Stimulated activated CD8-positive, alpha-beta memory T cell treated with anti-CD3 and anti-CD28 coated beads, Interleukin-2, amount 100 ng/mL, for 1 hour (primary cell): ENCODE results near the gene CST7.
A peak's percentile ranks its signal among the peaks of the same experiment; 100 is the strongest.
"Not testable (repeated sequence)": the region's sequence is repeated elsewhere in the genome, so short reads cannot be mapped to it uniquely, and the experiment has no call there.

Source experiments
- DNase-seq, 2 donors: peaks; one replicate each; pipeline ENCODE4 v3.0.0-alpha.2; 2020; ENCODE audit warnings: low read depth in 2 of 2

Gene CST7

DNA sequence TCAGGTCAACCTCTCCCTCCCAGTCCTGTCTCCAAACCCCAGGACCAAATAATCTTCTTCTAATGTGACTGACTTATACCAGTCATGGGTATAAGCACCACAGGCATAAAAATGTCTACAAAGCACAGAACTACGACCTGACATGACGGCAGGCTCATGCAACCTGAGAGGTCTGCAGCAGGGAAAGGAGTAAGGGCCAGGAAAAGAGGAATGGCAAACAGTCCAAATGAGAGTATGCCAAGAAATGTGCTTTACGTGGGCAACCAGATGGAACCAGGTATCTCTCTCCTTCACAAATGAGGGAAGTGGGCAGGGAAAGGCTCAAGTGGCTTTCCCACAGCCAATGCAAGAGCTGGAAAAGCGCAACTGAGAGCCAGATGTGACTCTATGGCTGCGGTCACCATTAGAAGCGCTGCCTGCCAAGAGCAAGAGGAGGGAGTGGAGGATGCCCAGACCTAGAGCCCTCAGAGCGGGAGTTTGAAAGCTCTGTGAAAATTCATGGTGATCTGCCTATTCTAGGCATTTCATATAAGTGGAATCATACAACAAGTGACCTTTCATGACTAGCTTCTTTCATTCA lies 37.5 kb downstream of the CST7 start:
- no peak for DNase-seq

- DNase-seq, result no peak
Measured at GRCh38 chr20:24987244-24987643, 38.2 kb downstream of the CST7 start.

DNA sequence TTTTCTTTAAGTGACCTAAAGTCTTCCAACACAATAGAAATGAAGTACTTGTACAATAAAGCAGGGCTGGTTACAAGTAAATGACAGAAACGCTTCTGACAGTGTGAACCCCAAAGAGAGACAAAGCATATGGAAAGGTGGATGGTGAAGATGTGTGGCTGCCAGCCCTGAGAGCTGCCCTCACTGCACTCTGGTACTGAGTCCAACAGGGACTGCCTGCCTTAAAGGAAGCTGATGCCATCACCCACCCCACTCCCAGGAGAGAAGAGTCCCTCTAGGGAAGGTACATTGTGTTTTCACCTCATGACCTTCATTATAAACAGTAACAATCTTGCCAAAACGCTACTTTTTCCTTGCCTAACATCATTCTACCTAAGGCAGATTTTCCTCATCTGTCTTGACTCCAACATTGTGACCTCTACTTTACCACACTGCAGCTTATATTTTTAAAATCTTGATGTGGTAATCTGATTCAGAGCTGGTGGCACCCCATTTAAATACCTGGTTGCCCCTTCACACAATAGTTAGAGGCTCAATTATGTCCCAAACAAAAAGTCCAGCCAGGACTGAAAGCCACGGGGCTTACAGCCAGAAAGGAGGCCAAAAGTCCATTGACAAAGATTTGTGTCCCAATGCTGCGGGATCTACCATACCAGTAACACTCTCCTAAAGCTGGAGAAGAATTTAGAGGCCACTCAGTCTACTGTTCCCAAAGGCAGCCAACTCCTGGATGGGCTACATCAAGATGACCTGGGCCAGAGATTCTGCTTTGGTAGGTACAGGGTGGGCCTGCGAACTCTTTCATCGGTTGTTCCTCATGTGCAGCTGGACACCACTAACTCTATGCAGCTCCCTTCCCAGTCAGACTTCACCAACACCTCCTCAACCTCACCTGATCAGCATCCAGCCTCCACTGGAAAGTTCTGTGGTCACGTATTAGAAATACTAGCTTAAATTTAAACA lies 39.1 kb downstream of the CST7 start:
- DNase-seq, result no peak

- DNase-seq, result no peak
Measured at GRCh38 chr20:24989162-24989561, 40.1 kb downstream of the CST7 start.

DNA sequence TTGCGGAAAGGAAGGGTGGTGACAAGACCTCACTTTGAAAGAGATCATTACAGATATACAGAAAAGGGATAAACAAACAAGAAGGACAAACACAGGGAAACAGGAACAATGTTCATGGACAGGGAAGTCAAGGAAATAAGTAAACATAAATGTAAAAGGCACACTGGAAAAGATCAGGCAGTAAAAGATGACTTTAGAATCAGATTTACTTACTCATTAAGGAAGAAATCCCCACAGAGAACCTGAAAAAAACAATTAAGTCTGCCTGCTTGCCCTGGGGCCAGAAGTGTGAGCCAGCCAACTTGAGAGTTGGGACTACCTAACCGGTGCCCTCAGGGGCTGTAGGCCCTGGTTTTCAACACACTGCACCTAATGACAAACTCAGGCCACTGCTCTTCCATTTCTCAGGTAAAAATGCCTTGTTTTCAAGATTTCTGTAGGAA lies 41.8 kb downstream of the CST7 start:
- DNase-seq, result no peak

DNA sequence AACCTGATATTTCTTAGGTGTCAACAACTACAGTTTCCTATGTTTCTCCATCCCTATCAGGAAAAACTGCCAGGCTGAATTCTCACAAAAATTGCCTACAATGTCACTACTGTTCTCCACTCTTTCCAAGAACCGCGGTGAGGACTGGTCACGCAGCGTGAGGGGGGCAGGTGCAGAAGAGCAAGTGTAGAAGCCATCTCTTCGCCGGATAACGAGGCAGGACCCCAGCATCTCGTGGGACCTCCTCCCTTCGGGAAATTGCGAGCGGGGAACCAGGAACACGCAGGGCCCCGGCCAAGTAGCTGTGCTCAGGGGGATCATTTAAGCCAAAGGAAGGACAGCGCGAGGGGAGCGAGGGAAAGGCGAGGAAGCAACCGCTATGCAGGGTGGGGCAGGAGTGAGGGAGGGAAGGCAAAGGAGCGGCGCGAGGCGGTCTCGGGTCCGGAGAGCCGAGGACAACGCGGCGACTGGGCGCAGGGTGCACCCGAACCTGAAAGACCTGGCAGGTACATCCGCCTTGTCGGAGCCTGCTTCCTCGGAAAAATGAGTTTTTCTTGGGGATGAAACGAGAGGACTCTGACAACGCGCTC lies 42.9 kb downstream of the CST7 start:
- DNase-seq, result no peak

- DNase-seq, result peak; percentile 93
Measured at GRCh38 chr20:24992487-24993205, 43.6 kb downstream of the CST7 start, which contains the start of gene APMAP. Gene APMAP, minus strand, starts transcription at chr20:24992751. Its CDS starts 63 bp downstream, at chr20:24992688.

DNA sequence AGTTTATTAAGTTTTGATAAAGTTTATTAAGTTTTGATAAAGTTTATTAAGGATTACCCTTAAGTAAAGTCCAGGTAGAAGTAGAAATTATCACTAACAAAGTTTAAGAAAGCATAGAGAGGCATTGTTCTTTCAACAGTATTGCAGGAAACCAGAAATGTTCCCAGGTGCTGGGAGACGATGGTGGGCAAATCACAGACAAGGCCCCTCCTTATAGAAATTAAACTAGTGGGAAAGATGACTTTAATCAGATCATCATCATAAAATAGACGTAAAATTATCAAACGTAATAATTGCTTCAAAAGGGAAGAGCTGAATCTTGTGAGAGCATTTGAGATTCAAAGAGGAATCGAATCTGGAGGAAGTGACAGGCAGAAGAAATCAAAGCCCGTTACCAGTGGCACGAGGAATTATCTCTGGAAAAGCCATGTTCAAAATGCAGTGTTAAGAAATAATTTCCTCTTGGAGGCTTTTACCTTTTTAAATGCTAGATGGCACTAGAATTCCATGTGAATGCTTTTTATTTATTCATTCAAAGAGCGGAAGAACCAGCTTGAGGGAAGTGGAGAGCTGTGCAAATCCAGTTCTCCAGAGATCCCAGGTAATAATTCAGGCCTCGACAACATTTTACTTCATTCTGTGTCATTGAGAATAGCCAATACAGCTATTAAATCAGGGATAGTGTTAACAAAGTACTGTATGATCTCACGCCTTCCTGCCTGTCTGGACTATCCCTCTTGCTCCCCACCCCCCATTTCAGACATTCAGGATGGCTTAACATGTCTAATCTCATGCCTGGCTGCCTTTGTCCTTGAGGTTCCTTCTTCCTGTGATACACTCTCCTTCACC lies 44.5 kb downstream of the CST7 start:
- DNase-seq, result no peak

DNA sequence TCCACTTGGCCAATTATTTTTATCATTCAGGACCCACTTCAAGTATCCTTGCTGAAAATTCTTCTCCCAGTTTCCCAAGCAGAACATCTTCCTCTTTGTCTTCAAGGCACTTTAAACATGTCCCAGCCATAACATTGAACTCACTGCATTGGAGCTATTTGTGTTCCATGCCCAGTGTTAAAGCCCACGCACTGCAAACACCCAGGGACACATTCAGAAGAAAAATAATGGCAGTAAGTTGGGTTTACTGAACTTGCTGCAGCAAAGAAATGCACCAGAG lies 45.1 kb downstream of the CST7 start:
- no peak for DNase-seq

GRCh38 chr20:24994470-24995368 lies 45.6 kb downstream of the CST7 start:
- DNase-seq, result peak; percentile 62 to 70

- DNase-seq, result no peak
Measured at GRCh38 chr20:24995741-24996448, 46.8 kb downstream of the CST7 start.

GRCh38 chr20:24996449-24997377 lies 47.6 kb downstream of the CST7 start:
- DNase-seq, result no peak

- DNase-seq, result no peak
Measured at GRCh38 chr20:24998121-24998520, 49.1 kb downstream of the CST7 start.

- no peak for DNase-seq
Measured at GRCh38 chr20:24998631-24999445, 49.8 kb downstream of the CST7 start.

DNA sequence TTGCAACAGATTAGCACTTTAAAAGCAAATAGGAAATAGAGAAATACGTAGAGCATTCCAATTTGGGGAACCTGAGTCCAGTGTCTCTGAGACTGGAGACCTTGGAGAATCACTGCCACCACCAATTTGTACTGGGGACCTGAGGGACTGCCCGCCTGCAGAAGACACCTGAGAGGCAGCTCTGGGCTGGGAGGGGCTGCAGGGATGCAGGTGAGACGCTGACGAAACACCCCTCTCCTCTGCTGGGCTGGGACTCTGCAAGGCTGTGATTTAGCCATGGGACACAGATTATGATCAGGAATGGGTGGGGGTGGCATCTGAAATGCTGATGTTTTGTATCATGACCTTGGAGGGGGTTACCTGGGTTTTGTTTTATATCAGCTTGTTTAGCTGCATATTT lies 50.5 kb downstream of the CST7 start:
- no peak for DNase-seq

DNA sequence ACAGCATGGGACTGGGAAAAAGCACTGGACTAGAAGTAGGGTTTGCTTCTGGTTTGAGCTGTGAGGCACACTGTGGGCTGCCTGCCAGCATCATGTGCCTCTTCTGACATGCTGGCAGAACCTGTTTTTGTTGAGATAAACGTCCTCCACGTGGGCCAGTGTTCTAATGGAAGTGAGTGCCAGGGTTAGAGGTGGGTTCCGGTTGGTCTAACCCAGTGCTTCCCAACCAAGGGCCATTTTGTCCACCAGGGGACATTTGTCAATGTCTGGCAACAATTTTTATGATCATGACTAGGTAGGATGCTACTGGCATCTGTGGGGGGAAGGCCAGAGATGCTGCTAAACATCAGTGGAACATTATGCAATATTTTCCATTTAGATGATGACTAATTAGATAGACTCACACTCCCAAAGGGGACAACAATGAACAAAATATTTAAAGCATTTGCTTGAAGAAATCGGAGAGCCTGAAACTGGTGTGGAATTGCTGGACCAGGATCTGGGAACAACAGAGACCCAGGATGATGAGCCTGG lies 51.3 kb downstream of the CST7 start:
- no peak for DNase-seq

DNA sequence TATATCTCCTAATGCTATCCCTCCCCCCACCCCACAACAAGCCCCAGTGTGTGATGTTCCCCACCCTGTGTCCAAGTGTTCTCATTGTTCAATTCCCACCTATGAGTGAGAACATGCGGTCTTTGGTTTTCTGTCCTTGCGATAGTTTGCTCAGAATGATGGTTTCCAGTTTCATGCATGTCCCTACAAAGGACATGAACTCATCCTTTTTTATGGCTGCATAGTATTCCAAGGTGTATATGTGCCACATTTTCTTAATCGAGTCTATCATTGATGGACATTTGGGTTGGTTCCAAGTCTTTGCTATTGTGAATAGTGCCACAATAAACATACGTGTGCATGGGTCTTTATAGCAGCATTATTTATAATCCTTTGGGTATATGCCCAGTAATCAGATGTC lies 52.3 kb downstream of the CST7 start:
- DNase-seq, result not testable (repeated sequence)
